ENCODE data around the gene HIVEP2. TPM values are rescaled to one million over a fixed set of nuclear protein-coding genes. Genes with fewer than 3 reads are reported as not detected.

Gene HIVEP2
- total RNA-seq, 1 donor from 2014 or later: 3.5 TPM

DNA sequence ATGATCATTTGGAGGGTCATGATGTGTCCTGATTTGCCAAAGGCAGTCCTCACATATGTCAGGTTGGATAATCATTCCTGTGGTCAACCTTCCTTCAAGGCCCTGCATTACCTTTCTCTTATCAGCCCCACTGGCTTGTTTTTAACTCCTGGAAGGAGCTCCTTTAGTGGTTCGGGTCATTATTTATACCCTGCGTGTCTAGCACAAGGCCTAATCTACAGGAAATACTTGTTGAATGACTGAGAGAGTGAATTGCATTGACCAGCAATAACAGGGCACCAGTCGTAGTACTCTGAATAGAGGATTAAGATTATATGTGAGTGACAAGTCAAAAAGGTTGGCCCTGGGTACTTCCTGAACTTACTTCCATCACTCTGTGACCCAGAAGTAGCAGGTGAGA, 4.5 kb downstream of the HIVEP2 start:
- TF ChIP-seq, protein P1, sequence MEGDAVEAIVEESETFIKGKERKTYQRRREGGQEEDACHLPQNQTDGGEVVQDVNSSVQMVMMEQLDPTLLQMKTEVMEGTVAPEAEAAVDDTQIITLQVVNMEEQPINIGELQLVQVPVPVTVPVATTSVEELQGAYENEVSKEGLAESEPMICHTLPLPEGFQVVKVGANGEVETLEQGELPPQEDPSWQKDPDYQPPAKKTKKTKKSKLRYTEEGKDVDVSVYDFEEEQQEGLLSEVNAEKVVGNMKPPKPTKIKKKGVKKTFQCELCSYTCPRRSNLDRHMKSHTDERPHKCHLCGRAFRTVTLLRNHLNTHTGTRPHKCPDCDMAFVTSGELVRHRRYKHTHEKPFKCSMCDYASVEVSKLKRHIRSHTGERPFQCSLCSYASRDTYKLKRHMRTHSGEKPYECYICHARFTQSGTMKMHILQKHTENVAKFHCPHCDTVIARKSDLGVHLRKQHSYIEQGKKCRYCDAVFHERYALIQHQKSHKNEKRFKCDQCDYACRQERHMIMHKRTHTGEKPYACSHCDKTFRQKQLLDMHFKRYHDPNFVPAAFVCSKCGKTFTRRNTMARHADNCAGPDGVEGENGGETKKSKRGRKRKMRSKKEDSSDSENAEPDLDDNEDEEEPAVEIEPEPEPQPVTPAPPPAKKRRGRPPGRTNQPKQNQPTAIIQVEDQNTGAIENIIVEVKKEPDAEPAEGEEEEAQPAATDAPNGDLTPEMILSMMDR (conservative IDR thresholded peaks at IDR 0.05): no peak
- Mint-ChIP-seq H3K4me3 (no peak overlapping the region), H3K27me3 (ENCODE audit: low read depth) (peaks cover 9% of the 10 kb centered on the region), H3K36me3 (ENCODE audit: low read depth) (no peaks in the 10 kb centered on the region), H3K27ac (ENCODE audit: unreplicated experiment) (no peak overlapping the region), H3K9me3 (no peaks in the 10 kb centered on the region), H3K4me1 (peaks cover 15% of the 10 kb centered on the region)
- no peak for DNase-seq (ENCODE audit: low read depth, low spot score)

DNA sequence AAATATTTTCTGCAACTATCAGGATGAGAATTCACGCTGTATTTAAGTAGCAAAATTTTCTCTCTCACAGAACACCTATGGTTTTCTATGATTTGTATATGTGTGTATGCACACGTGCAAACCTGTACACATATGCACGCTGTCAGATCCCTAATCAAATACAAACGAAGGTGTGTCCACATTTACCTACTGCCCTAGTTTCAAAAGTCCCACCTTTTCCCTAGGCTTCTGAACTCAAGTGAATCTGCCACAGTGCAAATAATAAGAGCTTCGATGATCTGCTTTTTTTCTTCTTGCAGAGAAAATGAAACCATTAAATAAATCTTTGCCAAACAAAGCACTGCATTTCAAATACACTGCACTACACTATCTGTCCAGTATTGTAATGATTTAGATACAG, 6.5 kb downstream of the HIVEP2 start:
- Mint-ChIP-seq H3K27me3 (ENCODE audit: low read depth) (no peaks in the 10 kb centered on the region), H3K4me3 (no peak overlapping the region), H3K9me3 (no peaks in the 10 kb centered on the region), H3K4me1 (peaks cover 3% of the 10 kb centered on the region), H3K27ac (ENCODE audit: unreplicated experiment) (no peak overlapping the region), H3K36me3 (ENCODE audit: low read depth) (no peaks in the 10 kb centered on the region)
- DNase-seq (ENCODE audit: low read depth, low spot score): no peak
- TF ChIP-seq, protein P1 (conservative IDR thresholded peaks at IDR 0.05): no peak

DNA sequence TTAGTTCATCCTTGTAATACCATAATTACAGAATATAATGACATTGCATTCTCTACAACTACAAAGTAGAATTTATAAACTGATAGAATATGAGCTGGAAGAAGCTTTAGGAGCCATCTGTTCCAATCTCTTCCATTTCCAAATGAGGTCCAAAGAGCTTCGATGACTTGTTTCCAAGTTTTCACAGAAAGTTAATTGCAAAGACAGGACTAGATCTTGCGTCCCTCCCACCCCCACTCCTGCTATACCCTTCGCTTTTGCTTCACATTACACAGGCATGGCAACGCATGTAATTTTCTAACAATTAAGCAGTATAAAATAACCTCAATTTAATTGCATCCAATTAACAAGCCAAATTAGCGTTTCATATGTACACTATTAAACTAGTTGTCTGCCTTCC, 7.0 kb downstream of the HIVEP2 start:
- H3K4me1 Mint-ChIP-seq: no peaks in the 10 kb centered on the region
- no peak for DNase-seq (ENCODE audit: low read depth, low spot score)
- H3K36me3 Mint-ChIP-seq (ENCODE audit: low read depth): no peaks in the 10 kb centered on the region
- TF ChIP-seq, protein P1 (conservative IDR thresholded peaks at IDR 0.05): no peak
- no peaks in the 10 kb centered on the region for H3K27me3 Mint-ChIP-seq (ENCODE audit: low read depth)
- no peaks in the 10 kb centered on the region for H3K9me3 Mint-ChIP-seq
- H3K27ac Mint-ChIP-seq (ENCODE audit: unreplicated experiment): no peak overlapping the region
- H3K4me3 Mint-ChIP-seq: no peak overlapping the region

DNA sequence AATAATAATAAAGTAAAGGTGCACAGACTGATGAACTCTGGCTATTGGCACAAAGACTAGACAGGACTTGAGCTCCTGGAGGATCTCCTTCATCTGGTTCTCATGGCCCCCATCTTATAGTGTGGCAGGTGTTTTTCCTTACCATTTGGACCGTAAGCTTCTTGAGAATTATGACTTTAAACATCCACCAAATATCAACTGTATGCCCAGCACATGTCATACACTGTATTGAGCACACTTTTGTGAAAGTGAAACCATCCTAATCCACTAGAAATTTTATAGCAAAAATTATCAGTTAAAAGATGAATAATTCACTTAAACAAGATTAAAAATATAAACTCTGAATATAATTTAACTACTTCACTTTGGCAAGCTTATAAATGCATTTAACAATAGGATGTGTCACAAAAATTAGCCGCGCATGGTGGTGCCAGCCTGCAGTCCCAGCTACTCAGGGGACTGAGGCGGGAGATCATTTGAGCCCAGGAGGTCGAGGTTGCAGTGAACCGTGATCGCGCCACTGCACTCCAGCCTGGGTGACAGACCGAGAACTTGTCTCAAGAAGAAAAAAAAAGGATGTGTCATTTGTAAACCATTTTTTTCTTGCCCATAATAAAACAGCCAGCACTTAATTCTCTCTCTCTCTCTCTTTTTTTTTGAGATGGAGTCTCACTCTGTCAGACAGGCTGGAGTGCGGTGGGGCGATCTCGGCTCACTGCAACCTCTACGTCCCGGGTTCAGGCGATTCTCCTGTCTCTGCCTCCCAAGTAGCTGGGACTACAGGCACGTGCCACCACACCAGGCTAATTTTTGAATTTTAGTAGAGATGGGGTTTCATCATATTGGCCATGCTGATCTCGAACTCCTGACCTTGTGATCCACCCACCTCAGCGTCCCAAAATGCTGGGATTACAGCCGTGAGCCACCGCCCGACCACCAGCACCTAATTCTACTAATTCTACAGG, 9.1 kb downstream of the HIVEP2 start:
- no peaks in the 10 kb centered on the region for H3K9me3 Mint-ChIP-seq
- no peak overlapping the region for H3K4me3 Mint-ChIP-seq
- TF ChIP-seq, protein P1 (conservative IDR thresholded peaks at IDR 0.05): no peak
- H3K36me3 Mint-ChIP-seq (ENCODE audit: low read depth): no peaks in the 10 kb centered on the region
- no peak for DNase-seq (ENCODE audit: low read depth, low spot score)
- H3K4me1 Mint-ChIP-seq: no peaks in the 10 kb centered on the region
- peaks cover 3% of the 10 kb centered on the region for H3K27me3 Mint-ChIP-seq (ENCODE audit: low read depth)
- H3K27ac Mint-ChIP-seq (ENCODE audit: unreplicated experiment): no peak overlapping the region

DNA sequence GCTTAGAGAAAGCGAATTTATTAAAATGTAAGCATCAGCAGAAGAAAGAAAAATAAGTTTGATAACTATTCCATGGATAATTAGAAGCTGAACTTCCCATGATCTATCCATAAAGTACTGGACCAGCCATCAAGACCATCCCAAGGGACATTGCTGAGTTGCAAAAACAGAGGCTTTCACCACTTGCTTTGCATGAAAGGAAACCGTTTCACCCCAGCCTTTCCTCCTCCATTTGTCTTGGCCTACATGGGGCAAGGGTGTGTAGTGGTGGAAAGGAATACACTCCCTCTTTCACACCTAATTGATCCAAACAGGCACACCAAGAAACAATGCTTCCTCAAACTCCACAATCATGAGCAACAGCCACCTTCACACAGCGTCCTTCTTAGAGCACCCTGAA, 10.4 kb downstream of the HIVEP2 start:
- Mint-ChIP-seq H3K36me3 (ENCODE audit: low read depth) (no peaks in the 10 kb centered on the region), H3K4me3 (no peak overlapping the region), H3K4me1 (no peaks in the 10 kb centered on the region), H3K27me3 (ENCODE audit: low read depth) (peaks cover 3% of the 10 kb centered on the region), H3K27ac (ENCODE audit: unreplicated experiment) (no peak overlapping the region), H3K9me3 (no peaks in the 10 kb centered on the region)
- TF ChIP-seq, protein P1 (conservative IDR thresholded peaks at IDR 0.05): no peak
- no peak for DNase-seq (ENCODE audit: low read depth, low spot score)
